HG03060 (cell line): ENCODE data around the gene DUSP22.
"Not testable (repeated sequence)": the region's sequence is repeated elsewhere in the genome, so short reads cannot be mapped to it uniquely, and the experiment has no call there.

ENCODE experiments used
- ATAC-seq: cut with Tn5 transposase; IDR thresholded peaks from one replicate; pipeline ENCODE4 v1.9.1; 2021; ENCODE audit warnings: low read depth, moderate number of reproducible peaks; ENCODE audit not compliant: unreplicated experiment

Gene DUSP22

GRCh38 chr6:361411-362132 is 69.3 kb downstream of the DUSP22 start:
- ATAC-seq, result no peak

GRCh38 chr6:362231-362923 is 70.1 kb downstream of the DUSP22 start:
- no peak for ATAC-seq

GRCh38 chr6:362924-363249 is 70.6 kb downstream of the DUSP22 start:
- no peak for ATAC-seq

GRCh38 chr6:363291-363690 is 71.0 kb downstream of the DUSP22 start:
- ATAC-seq, result no peak

GRCh38 chr6:363909-364308 is 71.6 kb downstream of the DUSP22 start:
- no peak for ATAC-seq

GRCh38 chr6:364609-365540 is 72.6 kb downstream of the DUSP22 start:
- no peak for ATAC-seq

GRCh38 chr6:365835-366234 is 73.5 kb downstream of the DUSP22 start:
- no peak for ATAC-seq

- no peak for ATAC-seq
These were observed 74.4 kb downstream of the DUSP22 start for GRCh38 chr6:366389-367297.

- ATAC-seq, result no peak
These were observed 75.1 kb downstream of the DUSP22 start for GRCh38 chr6:367298-367794.

- no peak for ATAC-seq
These were observed 75.8 kb downstream of the DUSP22 start for GRCh38 chr6:367891-368630.

GRCh38 chr6:369559-370431 is 77.5 kb downstream of the DUSP22 start:
- no peak for ATAC-seq

- ATAC-seq, result no peak
These were observed 78.3 kb downstream of the DUSP22 start for GRCh38 chr6:370555-370954.

- ATAC-seq, result not testable (repeated sequence)
These were observed 79.6 kb downstream of the DUSP22 start for GRCh38 chr6:371851-372250.

- ATAC-seq, result no peak
These were observed 80.1 kb downstream of the DUSP22 start for GRCh38 chr6:372336-372911.

- no peak for ATAC-seq
These were observed 80.7 kb downstream of the DUSP22 start for GRCh38 chr6:373031-373430.

- ATAC-seq, result no peak
These were observed 81.8 kb downstream of the DUSP22 start for GRCh38 chr6:373773-374724.

GRCh38 chr6:374956-375355 is 82.7 kb downstream of the DUSP22 start:
- no peak for ATAC-seq
